ENCODE measurements around the gene HMG20B. TPM values are rescaled to one million over a fixed set of nuclear protein-coding genes. Genes with fewer than 3 reads are reported as not detected.

The HMG20B gene
- total RNA-seq, 1 experiment from 2014 or later, result 115 TPM

GRCh38 chr19:3544058-3544376 lies 28.7 kb upstream of the HMG20B start:
- Histone ChIP-seq H2AFZ (no peak overlapping the region), H3K27ac (no peak overlapping the region), H3K9me3 (ENCODE audit: insufficient read depth, low read depth) (no peaks in the 10 kb centered on the region), H3K4me3 (no peak overlapping the region), H3K4me2 (no peak overlapping the region), H3K4me1 (replicated peaks; ENCODE audit: insufficient read depth) (no peaks in the 10 kb centered on the region), H3K79me2 (ENCODE audit: low read depth) (no peaks in the 10 kb centered on the region), H3K36me3 (ENCODE audit: low read depth) (no peaks in the 10 kb centered on the region), H3K9me2 (ENCODE audit: insufficient read depth) (no peaks in the 10 kb centered on the region), H3K27me3 (ENCODE audit: insufficient read depth, low read depth) (no peaks in the 10 kb centered on the region), H3F3A (ENCODE audit: insufficient read depth, low read depth) (peaks cover 4% of the 10 kb centered on the region; the same call in 1 of the 2 replicates), H4K20me1 (ENCODE audit: insufficient read depth) (no peaks in the 10 kb centered on the region; the same call in 1 of the 2 replicates)
- BruUV-seq (replicated peaks), result no TSS peak
- TF ChIP-seq CTCF (conservative IDR thresholded peaks at IDR 0.05) (no peak), EZH2 (IDR thresholded peaks at IDR 0.05; ENCODE audit: low read depth) (no peak)
- CTCF ChIA-PET, result no interaction called here
- DNase-seq, result no peak
- POLR2A ChIA-PET (ENCODE audit: unreplicated experiment), result no interaction called here
- intact Hi-C loops (cut with micrococcal nuclease; ENCODE audit: unreplicated experiment), result no loop called here

- Histone ChIP-seq H3F3A (ENCODE audit: insufficient read depth, low read depth) (peaks cover 4% of the 10 kb centered on the region; the same call in 1 of the 2 replicates), H3K9me2 (ENCODE audit: insufficient read depth) (no peaks in the 10 kb centered on the region), H2AFZ (no peak overlapping the region), H3K27ac (no peak overlapping the region), H3K79me2 (ENCODE audit: low read depth) (no peaks in the 10 kb centered on the region), H3K9me3 (ENCODE audit: insufficient read depth, low read depth) (no peaks in the 10 kb centered on the region), H3K36me3 (ENCODE audit: low read depth) (no peaks in the 10 kb centered on the region), H3K4me1 (replicated peaks; ENCODE audit: insufficient read depth) (no peaks in the 10 kb centered on the region), H3K4me3 (no peak overlapping the region), H4K20me1 (ENCODE audit: insufficient read depth) (no peaks in the 10 kb centered on the region; the same call in 1 of the 2 replicates), H3K27me3 (ENCODE audit: insufficient read depth, low read depth) (no peaks in the 10 kb centered on the region), H3K4me2 (no peak overlapping the region)
- intact Hi-C loops (cut with micrococcal nuclease; ENCODE audit: unreplicated experiment), result loop anchor here (1.0 to 5.0 kb wide), 2 partner anchors 73 to 662 kb away; no protein-coding TSS in a partner anchor
- DNase-seq, result peak; percentile 48 to 68
- TF ChIP-seq EZH2 (IDR thresholded peaks at IDR 0.05; ENCODE audit: low read depth) (no peak), CTCF (conservative IDR thresholded peaks at IDR 0.05) (peak; percentile 86)
- no TSS peak for BruUV-seq (replicated peaks)
- CTCF ChIA-PET, result interaction anchor here (0.8 kb wide), 1 partner anchor 12 kb away, joined by 3 read pairs; no protein-coding TSS in a partner anchor
- POLR2A ChIA-PET (ENCODE audit: unreplicated experiment), result interaction anchor here (0.6 kb wide), 1 partner anchor 857 kb away, joined by 4 read pairs; the partner anchor contains the start of gene CHAF1A
These were observed 27.7 kb upstream of the HMG20B start for GRCh38 chr19:3544742-3545668.

- DNase-seq, result no peak
- no peaks in the 10 kb centered on the region for H3K4me1 ChIP-seq (replicated peaks; ENCODE audit: insufficient read depth)
- ChIA-PET POLR2A (ENCODE audit: unreplicated experiment) (interaction anchor here (0.6 kb wide), 1 partner anchor 857 kb away, joined by 4 read pairs; the partner anchor contains the start of gene CHAF1A), CTCF (no interaction called here)
- no peaks in the 10 kb centered on the region for H3K9me3 ChIP-seq (ENCODE audit: insufficient read depth, low read depth)
- peaks cover 4% of the 10 kb centered on the region; the same call in 1 of the 2 replicates for H3F3A ChIP-seq (ENCODE audit: insufficient read depth, low read depth)
- H3K4me3 ChIP-seq, result no peak overlapping the region
- H3K27me3 ChIP-seq (ENCODE audit: insufficient read depth, low read depth), result no peaks in the 10 kb centered on the region
- no peak overlapping the region for H3K27ac ChIP-seq
- intact Hi-C loops (cut with micrococcal nuclease; ENCODE audit: unreplicated experiment), result loop anchor here (1.0 to 5.0 kb wide), 2 partner anchors 73 to 662 kb away; no protein-coding TSS in a partner anchor
- no peaks in the 10 kb centered on the region for H3K36me3 ChIP-seq (ENCODE audit: low read depth)
- H2AFZ ChIP-seq, result no peak overlapping the region
- H4K20me1 ChIP-seq (ENCODE audit: insufficient read depth), result no peaks in the 10 kb centered on the region; the same call in 1 of the 2 replicates
- no TSS peak for BruUV-seq (replicated peaks)
- no peak for TF ChIP-seq CTCF (conservative IDR thresholded peaks at IDR 0.05)
- no peak for TF ChIP-seq EZH2 (IDR thresholded peaks at IDR 0.05; ENCODE audit: low read depth)
- no peaks in the 10 kb centered on the region for H3K79me2 ChIP-seq (ENCODE audit: low read depth)
- H3K9me2 ChIP-seq (ENCODE audit: insufficient read depth), result no peaks in the 10 kb centered on the region
- no peak overlapping the region for H3K4me2 ChIP-seq
These were observed 27.1 kb upstream of the HMG20B start for GRCh38 chr19:3545669-3546034.

Measured in PC-9 (cell line).